ENCODE results near the gene MCC. TPM values are rescaled to one million over a fixed set of nuclear protein-coding genes. Genes with fewer than 3 reads are reported as not detected.

MCC gene
- total RNA-seq, 1 experiment from 2014 or later, result 23.5 TPM

GRCh38 chr5:113311301-113311700 is 177.0 kb downstream of the MCC start:
- ATAC-seq (no peak), DNase-seq (ENCODE audit: low spot score) (no peak)
- CTCF ChIA-PET, result interaction anchor here (1.3 kb wide), 1 partner anchor 188 kb away, joined by 4 read pairs; no protein-coding TSS in a partner anchor
- H3K36me3 Mint-ChIP-seq, result no peaks in the 10 kb centered on the region
- TF ChIP-seq ZNF671 (CRISPR knock-in tag; IDR thresholded peaks at IDR 0.05) (no peak), SOX15 (CRISPR knock-in tag; IDR thresholded peaks at IDR 0.05) (no peak)
- POLR2A ChIA-PET, result no interaction called here
- H3K9me3 Mint-ChIP-seq, result peaks cover 11% of the 10 kb centered on the region; the same call in 1 of the 2 replicates
- no peaks in the 10 kb centered on the region for H3K4me1 Mint-ChIP-seq
- no peak overlapping the region for H3K4me3 Mint-ChIP-seq
- H3K27me3 Mint-ChIP-seq (ENCODE audit: low read depth), result peaks cover 3% of the 10 kb centered on the region; the same call in 1 of the 2 replicates
- H3K27ac Mint-ChIP-seq, result no peak overlapping the region

GRCh38 chr5:113302120-113302519 is 186.1 kb downstream of the MCC start:
- TF ChIP-seq CREB1 (CRISPR knock-in tag; IDR thresholded peaks at IDR 0.05), result no peak
- TF ChIP-seq NFE2L1 (CRISPR knock-in tag; IDR thresholded peaks at IDR 0.05), result no peak
- TF ChIP-seq ZMAT4 (CRISPR knock-in tag; IDR thresholded peaks at IDR 0.05), result no peak
- Mint-ChIP-seq H3K27ac (no peak overlapping the region), H3K9me3 (peaks cover 3% of the 10 kb centered on the region; the same call in 1 of the 2 replicates), H3K4me3 (no peak overlapping the region), H3K4me1 (peaks cover 8% of the 10 kb centered on the region), H3K36me3 (no peaks in the 10 kb centered on the region), H3K27me3 (ENCODE audit: low read depth) (no peaks in the 10 kb centered on the region)
- no peak for ATAC-seq
- CTCF ChIA-PET, result no interaction called here
- POLR2A ChIA-PET, result no interaction called here
- DNase-seq (ENCODE audit: low spot score), result no peak

- H3K27ac Mint-ChIP-seq, result no peak overlapping the region
- H3K4me3 Mint-ChIP-seq, result no peak overlapping the region
- peaks cover 23% of the 10 kb centered on the region for H3K4me1 Mint-ChIP-seq
- no peaks in the 10 kb centered on the region for H3K36me3 Mint-ChIP-seq
- CTCF ChIA-PET, result no interaction called here
- peaks cover 8% of the 10 kb centered on the region for H3K27me3 Mint-ChIP-seq (ENCODE audit: low read depth)
- ATAC-seq (no peak), DNase-seq (ENCODE audit: low spot score) (no peak)
- POLR2A ChIA-PET, result no interaction called here
- H3K9me3 Mint-ChIP-seq, result no peaks in the 10 kb centered on the region
- no peak for TF ChIP-seq ZNF263 (CRISPR knock-in tag; IDR thresholded peaks at IDR 0.05; ENCODE audit: low read depth)
- no peak for TF ChIP-seq OVOL2 (CRISPR knock-in tag; IDR thresholded peaks at IDR 0.05; ENCODE audit: borderline replicate concordance)
- TF ChIP-seq FOXK1 (CRISPR knock-in tag; IDR thresholded peaks at IDR 0.05), result no peak
- TF ChIP-seq ERG (CRISPR knock-in tag; IDR thresholded peaks at IDR 0.05), result no peak
- no peak for TF ChIP-seq ZNF671 (CRISPR knock-in tag; IDR thresholded peaks at IDR 0.05)
- TF ChIP-seq SMAD4 (CRISPR knock-in tag; IDR thresholded peaks at IDR 0.05), result no peak
- TF ChIP-seq MXD4 (CRISPR knock-in tag; IDR thresholded peaks at IDR 0.05; ENCODE audit: borderline replicate concordance), result no peak
- TF ChIP-seq ZNF532 (CRISPR knock-in tag; IDR thresholded peaks at IDR 0.05; ENCODE audit: borderline replicate concordance), result no peak
- no peak for TF ChIP-seq ZNF512 (CRISPR knock-in tag; IDR thresholded peaks at IDR 0.05; ENCODE audit: borderline replicate concordance)
- no peak for TF ChIP-seq ATF6 (CRISPR knock-in tag; IDR thresholded peaks at IDR 0.05)
- TF ChIP-seq ZBTB21 (CRISPR knock-in tag; IDR thresholded peaks at IDR 0.05; ENCODE audit: borderline replicate concordance), result no peak
- no peak for TF ChIP-seq ARID4B (CRISPR knock-in tag; IDR thresholded peaks at IDR 0.05; ENCODE audit: borderline replicate concordance)
- no peak for TF ChIP-seq ZBTB43 (CRISPR knock-in tag; IDR thresholded peaks at IDR 0.05)
Measured at GRCh38 chr5:113299591-113299990, 188.7 kb downstream of the MCC start.
